HG02798 (cell line): Measurements from ENCODE around the gene PTPN1.

Experiments
- ATAC-seq: cut with Tn5 transposase; IDR thresholded peaks from one replicate; pipeline ENCODE4 v1.9.1; 2021; ENCODE audit warnings: mild to moderate bottlenecking; ENCODE audit not compliant: unreplicated experiment, poor library complexity

PTPN1 gene

DNA sequence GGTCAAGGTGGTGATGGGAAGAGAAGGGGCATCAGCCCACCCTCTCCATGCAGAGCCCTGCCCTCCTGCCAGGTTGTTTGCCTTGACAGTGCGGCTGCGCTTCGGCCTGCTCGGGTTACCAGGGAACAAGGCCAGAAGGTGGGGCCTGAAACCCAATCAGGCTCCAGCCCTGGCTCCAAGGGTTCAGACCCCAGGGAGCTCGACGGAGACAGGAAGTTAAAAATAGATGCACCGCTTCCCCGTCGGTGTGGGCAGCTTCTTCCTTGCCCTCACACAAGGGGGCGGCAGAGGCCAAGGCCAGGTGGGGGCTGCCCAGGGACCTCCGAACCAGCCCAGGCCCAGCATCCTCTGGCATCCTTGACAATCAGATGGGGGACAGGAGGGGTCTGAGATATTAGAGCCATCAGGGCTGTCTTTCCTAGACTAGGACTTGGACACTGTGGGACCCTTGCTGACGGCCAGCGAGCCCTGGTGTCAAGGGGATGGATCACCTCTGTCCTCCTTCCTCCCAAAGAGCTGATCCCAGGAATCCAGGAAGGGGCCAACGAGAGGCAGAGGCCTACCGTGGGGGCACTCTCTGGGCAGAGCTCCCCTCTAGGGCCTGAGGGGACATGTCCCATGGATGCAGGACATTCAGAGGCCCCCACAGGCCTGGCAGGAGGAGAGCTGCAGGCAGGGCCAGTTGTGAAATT is 115.9 kb downstream of the PTPN1 start:
- no peak for ATAC-seq

GRCh38 chr20:50627747-50628146 is 117.6 kb downstream of the PTPN1 start:
- no peak for ATAC-seq

DNA sequence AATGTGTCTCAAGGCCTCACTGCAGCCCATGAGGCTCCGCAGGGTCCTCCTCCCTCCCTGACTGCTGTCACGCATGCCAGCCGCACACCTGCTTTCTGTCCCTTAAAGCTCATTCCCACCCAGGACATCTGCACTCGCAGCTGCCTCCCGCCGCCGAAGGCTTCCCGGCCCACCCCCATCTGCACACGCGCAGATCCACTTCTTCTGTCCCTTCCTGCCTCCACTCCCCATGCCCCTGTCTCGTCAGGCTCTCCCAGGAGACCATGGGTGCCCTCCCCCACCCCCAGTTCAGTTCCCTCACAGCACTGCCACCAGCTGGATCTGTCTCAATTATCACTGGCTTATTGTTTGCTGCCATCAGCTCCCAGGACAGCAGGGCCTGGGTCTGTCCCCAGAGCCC is 118.1 kb downstream of the PTPN1 start:
- ATAC-seq: no peak

DNA sequence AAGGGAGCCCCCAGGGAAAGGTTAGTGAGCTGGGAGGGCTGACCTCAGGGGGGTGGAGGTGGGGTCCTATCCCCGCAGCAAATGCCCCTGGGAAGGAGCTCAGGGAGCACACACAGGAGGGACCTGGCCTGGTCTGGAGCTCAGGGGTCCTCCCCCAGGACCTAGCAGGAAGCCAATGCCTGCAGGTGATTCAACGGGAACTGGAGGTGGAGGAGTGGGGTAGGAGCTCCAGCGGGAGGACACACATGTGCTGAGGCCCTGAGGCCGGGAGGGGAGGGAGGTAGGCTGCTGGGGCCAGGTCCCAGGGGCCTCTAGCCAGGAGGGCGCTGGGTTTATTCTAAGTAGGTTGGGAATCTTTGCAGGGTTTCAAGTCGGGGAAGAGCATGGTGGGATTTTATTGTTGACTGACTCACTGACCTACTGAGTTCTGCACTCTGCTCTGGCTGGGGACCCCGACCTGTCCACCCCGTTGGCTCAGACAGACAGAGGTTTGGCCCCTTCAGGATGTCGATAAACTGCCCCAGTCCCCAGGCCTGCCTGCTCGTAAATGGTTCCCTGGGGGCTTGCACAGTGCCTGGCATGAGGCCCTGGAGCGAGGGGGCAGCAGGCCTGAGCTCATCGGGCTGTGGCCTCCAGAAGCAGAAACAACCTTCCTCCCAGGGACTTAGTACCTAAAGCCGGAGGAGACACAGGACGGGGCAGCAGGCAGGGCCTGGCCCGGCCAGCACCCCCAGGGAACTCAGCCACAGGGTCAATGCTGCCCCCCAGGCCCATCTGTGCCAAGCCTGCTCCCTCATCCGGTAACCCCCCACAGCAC is 118.9 kb downstream of the PTPN1 start:
- ATAC-seq: no peak

- ATAC-seq: no peak
Observed at GRCh38 chr20:50629670-50630045, 119.5 kb downstream of the PTPN1 start.

DNA sequence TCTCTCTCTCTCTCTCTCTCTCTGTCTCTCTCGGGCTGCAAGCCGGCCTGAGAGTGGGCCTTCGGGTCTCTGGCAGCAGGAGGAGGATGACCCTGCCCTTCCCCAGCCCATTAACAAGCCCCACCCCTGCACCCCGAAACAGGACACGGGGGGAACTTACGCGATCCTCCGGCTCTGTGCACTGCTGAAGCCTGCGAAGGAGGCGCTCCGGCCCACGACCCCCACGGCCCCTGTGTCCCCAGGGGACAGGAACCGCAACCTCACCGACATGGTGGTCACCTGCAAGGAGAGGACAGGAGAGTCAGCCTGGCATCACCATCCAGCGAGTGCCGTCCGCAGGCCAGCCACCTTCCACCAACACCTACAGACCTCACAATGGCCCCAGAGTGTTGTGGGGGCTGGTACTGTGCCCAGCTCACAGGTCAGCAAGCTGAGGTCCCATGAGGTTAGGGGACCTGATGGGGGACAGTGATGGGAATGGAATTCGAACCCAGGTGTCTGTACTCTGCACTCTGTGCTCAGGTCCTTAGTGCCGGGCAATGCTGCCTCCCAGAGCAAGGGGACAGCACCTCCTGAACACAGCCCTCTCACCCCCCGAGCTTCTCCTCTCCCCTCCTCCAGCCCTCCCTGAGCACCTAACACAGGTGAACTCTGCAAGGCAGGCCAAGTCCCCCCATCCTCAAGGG is 120.5 kb downstream of the PTPN1 start:
- no peak for ATAC-seq

DNA sequence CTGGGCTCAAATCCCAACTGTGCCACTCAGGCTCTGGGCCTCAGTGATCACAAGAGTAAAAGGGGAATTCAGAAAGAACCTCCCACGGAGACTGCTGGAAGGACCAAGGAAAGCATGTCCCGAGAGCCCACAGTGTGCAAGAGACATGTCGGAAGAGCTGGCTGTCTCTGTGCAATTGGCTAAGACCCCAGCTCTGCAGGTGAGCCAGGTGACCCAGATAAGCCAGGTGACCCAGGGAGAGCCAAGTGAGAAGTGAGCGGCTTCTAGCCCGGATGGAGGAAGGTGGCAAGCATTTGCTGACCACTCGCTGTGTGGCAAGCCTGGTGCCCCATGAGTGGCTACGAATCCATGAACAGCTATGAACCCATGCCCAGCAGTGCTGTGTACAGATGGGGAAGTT is 122.1 kb downstream of the PTPN1 start:
- no peak for ATAC-seq

- ATAC-seq: no peak
Observed at GRCh38 chr20:50632701-50633100, 122.5 kb downstream of the PTPN1 start.

DNA sequence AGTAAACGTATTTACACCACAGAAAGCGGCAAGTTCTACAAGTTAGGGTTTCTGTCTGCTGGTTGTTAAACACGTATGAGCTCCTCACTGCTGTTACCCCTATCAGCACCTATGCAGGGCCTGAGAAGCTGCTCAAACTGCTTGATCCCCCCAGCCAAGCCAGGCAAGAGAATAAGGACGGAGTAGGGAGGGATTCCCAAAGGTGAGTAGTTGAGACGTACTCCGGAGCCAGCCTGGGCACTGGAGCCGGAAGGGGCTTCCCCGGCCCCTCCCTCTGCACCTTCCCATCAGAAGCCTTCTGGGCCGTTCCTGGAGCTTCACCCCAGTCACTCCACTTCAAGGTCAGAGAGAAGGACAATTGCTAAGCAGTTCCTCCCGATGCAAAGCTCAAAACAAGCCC is 123.2 kb downstream of the PTPN1 start:
- no peak for ATAC-seq

DNA sequence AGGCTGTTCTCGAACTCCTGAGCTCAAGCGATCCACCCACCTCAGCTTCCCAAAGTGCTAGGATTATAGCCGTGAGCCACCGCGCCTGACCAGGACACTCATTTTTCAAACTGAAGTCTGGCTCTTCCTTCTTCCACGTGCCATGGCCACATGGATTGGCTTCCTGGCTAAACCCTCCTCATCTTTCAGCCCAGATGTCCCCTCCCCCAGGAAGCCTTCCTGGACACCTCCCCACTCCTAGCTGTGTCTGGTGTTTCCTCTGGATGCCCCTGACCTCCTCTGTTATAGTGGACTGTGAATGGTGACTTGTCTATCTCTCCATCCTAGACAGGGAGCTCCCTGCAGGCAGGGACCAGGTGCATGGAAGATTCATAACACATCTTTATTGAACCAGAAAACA is 124.0 kb downstream of the PTPN1 start:
- no peak for ATAC-seq
